Activated CD8-positive, alpha-beta memory T cell treated with anti-CD3 and anti-CD28 coated beads, Interleukin-2, amount 10 ng/mL, durations not matched to agents 7 days and 5 days (primary cell): ENCODE results near the gene PSD. TPM values are rescaled to one million over a fixed set of nuclear protein-coding genes. Genes with fewer than 3 reads are reported as not detected.

Source experiments
- ATAC-seq: fragments of 150-1000 bp; cut with Tn5 transposase; one replicate; pipeline ENCODE4 v1.10.0; 2021; ENCODE audit warnings: moderate library complexity
- CTCF ChIA-PET: fragments of 350-600 bp; sonication (Branson Sonifier 250); formaldehyde crosslinking; loops from one replicate; lab custom pipeline; 2021; ENCODE audit warnings: antibody characterized with exemption; lab: Charles Lee
- DNase-seq: peaks from one replicate; pipeline ENCODE4 v3.0.0-alpha.2; 2020
- H3K27ac Mint-ChIP-seq: one replicate; pipeline ENCODE4 v1.8.0; 2021; ENCODE audit warnings: mild to moderate bottlenecking, mixed read lengths
- H3K27me3 Mint-ChIP-seq: one replicate; pipeline ENCODE4 v1.8.0; 2021; ENCODE audit warnings: mixed read lengths
- H3K36me3 Mint-ChIP-seq: one replicate; pipeline ENCODE4 v1.8.0; 2021; ENCODE audit warnings: mild to moderate bottlenecking, mixed read lengths
- H3K4me1 Mint-ChIP-seq: one replicate; pipeline ENCODE4 v1.8.0; 2021; ENCODE audit warnings: mixed read lengths
- H3K4me3 Mint-ChIP-seq: one replicate; pipeline ENCODE4 v1.8.0; 2021; ENCODE audit warnings: mild to moderate bottlenecking, moderate library complexity, mixed read lengths
- H3K9me3 Mint-ChIP-seq: one replicate; pipeline ENCODE4 v1.8.0; 2022; ENCODE audit warnings: low read depth, mixed read lengths
- total RNA-seq, 2 experiments: library from RNA; stranded (reverse); gene quantifications; one replicate each; pipeline ENCODE4 v1.2.3, GENCODE V29; 2021

Gene PSD
- total RNA-seq, 2 experiments from 2014 or later, result 2.8 to 2.9 TPM

- H3K4me3 Mint-ChIP-seq, result no peak overlapping the region
- no peaks in the 10 kb centered on the region for H3K9me3 Mint-ChIP-seq
- H3K4me1 Mint-ChIP-seq, result peaks cover 44% of the 10 kb centered on the region
- CTCF ChIA-PET, result interaction anchor here (0.7 to 3.1 kb wide), 7 partner anchors 15 to 284 kb away, joined by 3 to 11 read pairs (median 5); partner anchors contain the start of gene FBXL15
- H3K36me3 Mint-ChIP-seq, result peaks cover 12% of the 10 kb centered on the region
- no peak for DNase-seq
- peak overlapping the region; percentile 71 for H3K27ac Mint-ChIP-seq
- ATAC-seq, result no peak
- H3K27me3 Mint-ChIP-seq, result no peaks in the 10 kb centered on the region
These were observed 34.9 kb upstream of the PSD start for GRCh38 chr10:102453502-102453901.

- peaks cover 12% of the 10 kb centered on the region for H3K36me3 Mint-ChIP-seq
- peak overlapping the region; percentile 2 for H3K4me3 Mint-ChIP-seq
- peak overlapping the region; percentile 78 for H3K27ac Mint-ChIP-seq
- DNase-seq, result peak; percentile 85
- H3K9me3 Mint-ChIP-seq, result no peaks in the 10 kb centered on the region
- H3K4me1 Mint-ChIP-seq, result peaks cover 45% of the 10 kb centered on the region
- ATAC-seq, result peak; percentile 46
- no peaks in the 10 kb centered on the region for H3K27me3 Mint-ChIP-seq
- CTCF ChIA-PET, result interaction anchor here (0.6 to 3.9 kb wide), 14 partner anchors 15 to 361 kb away, joined by 3 to 21 read pairs (median 4); partner anchors contain the start of genes FBXL15, NFKB2 and SUFU
These were observed 34.2 kb upstream of the PSD start for GRCh38 chr10:102452672-102453340.

GRCh38 chr10:102451105-102451969, 32.8 kb upstream of the PSD start, which contains the start of gene C10orf95:
TSS of gene C10orf95 (minus strand) at chr10:102451543. CDS start at chr10:102451093, 450 bp downstream.
- CTCF ChIA-PET, result interaction anchor here (0.6 to 3.9 kb wide), 16 partner anchors 10 to 225 kb away, joined by 3 to 23 read pairs (median 5); partner anchors contain the start of genes CUEDC2, FBXL15, NFKB2 and SUFU
- Mint-ChIP-seq H3K36me3 (peaks cover 12% of the 10 kb centered on the region), H3K27me3 (no peaks in the 10 kb centered on the region), H3K4me1 (peaks cover 45% of the 10 kb centered on the region), H3K27ac (peak within 1 kb of the TSS; percentile 78), H3K9me3 (no peaks in the 10 kb centered on the region), H3K4me3 (peak within 1 kb of the TSS; percentile 86)
- DNase-seq (peak; percentile 46), ATAC-seq (no peak)

GRCh38 chr10:102450374-102451104, 32.0 kb upstream of the PSD start:
- CTCF ChIA-PET, result interaction anchor here (0.6 to 3.9 kb wide), 18 partner anchors 11 to 299 kb away, joined by 3 to 23 read pairs (median 6); partner anchors contain the start of genes CUEDC2, FBXL15, NFKB2 and SUFU

GRCh38 chr10:102450124-102450373, 31.5 kb upstream of the PSD start:
- Mint-ChIP-seq H3K36me3 (peaks cover 6% of the 10 kb centered on the region), H3K27ac (peak overlapping the region; percentile 91), H3K4me3 (peak overlapping the region; percentile 86), H3K9me3 (no peaks in the 10 kb centered on the region), H3K27me3 (no peaks in the 10 kb centered on the region), H3K4me1 (peaks cover 39% of the 10 kb centered on the region)
- ATAC-seq (no peak), DNase-seq (no peak)
- CTCF ChIA-PET, result interaction anchor here (0.6 to 3.9 kb wide), 16 partner anchors 11 to 299 kb away, joined by 3 to 23 read pairs (median 6); partner anchors contain the start of genes CUEDC2, FBXL15, NFKB2 and SUFU

More at GRCh38 chr10:102450374-102451104, 32.0 kb upstream of the PSD start:
- Mint-ChIP-seq H3K4me3 (peak overlapping the region; percentile 86), H3K27ac (peak overlapping the region; percentile 91), H3K9me3 (no peaks in the 10 kb centered on the region), H3K4me1 (peaks cover 43% of the 10 kb centered on the region), H3K36me3 (peaks cover 9% of the 10 kb centered on the region), H3K27me3 (no peaks in the 10 kb centered on the region)
- ATAC-seq (peak; percentile 79), DNase-seq (peak; percentile 92)

- Mint-ChIP-seq H3K27ac (peak overlapping the region; percentile 91), H3K4me3 (peak overlapping the region; percentile 86), H3K27me3 (no peaks in the 10 kb centered on the region), H3K36me3 (peaks cover 8% of the 10 kb centered on the region), H3K4me1 (peaks cover 35% of the 10 kb centered on the region), H3K9me3 (no peaks in the 10 kb centered on the region)
- CTCF ChIA-PET, result interaction anchor here (0.6 to 3.9 kb wide), 14 partner anchors 12 to 219 kb away, joined by 3 to 23 read pairs (median 6); partner anchors contain the start of genes CUEDC2, FBXL15, NFKB2 and SUFU
- peak; percentile 72 for ATAC-seq
- peak; percentile 95 for DNase-seq
These were observed 30.9 kb upstream of the PSD start for GRCh38 chr10:102449321-102450123.

- no peak for ATAC-seq
- no peaks in the 10 kb centered on the region for H3K27me3 Mint-ChIP-seq
- H3K36me3 Mint-ChIP-seq, result peaks cover 2% of the 10 kb centered on the region
- peaks cover 10% of the 10 kb centered on the region for H3K4me1 Mint-ChIP-seq
- CTCF ChIA-PET, result interaction anchor here (1.9 kb wide), 1 partner anchor 9 kb away, joined by 6 read pairs; no protein-coding TSS in a partner anchor
- no peak overlapping the region for H3K27ac Mint-ChIP-seq
- DNase-seq, result no peak
- H3K4me3 Mint-ChIP-seq, result no peak overlapping the region
- no peaks in the 10 kb centered on the region for H3K9me3 Mint-ChIP-seq
These were observed 26.3 kb upstream of the PSD start for GRCh38 chr10:102444851-102445250.

- Mint-ChIP-seq H3K4me3 (no peak overlapping the region), H3K4me1 (peaks cover 40% of the 10 kb centered on the region), H3K36me3 (peaks cover 13% of the 10 kb centered on the region), H3K27ac (no peak overlapping the region), H3K9me3 (no peaks in the 10 kb centered on the region), H3K27me3 (no peaks in the 10 kb centered on the region)
- ATAC-seq (no peak), DNase-seq (no peak)
- CTCF ChIA-PET, result interaction anchor here (0.7 to 1.5 kb wide), 2 partner anchors 15 to 23 kb away, joined by 3 to 4 read pairs; no protein-coding TSS in a partner anchor
These were observed 19.8 kb upstream of the PSD start for GRCh38 chr10:102438374-102438773.

- no peak for DNase-seq
- Mint-ChIP-seq H3K27ac (peak overlapping the region; percentile 47), H3K4me3 (peak overlapping the region; percentile 80), H3K27me3 (no peaks in the 10 kb centered on the region), H3K4me1 (peaks cover 47% of the 10 kb centered on the region), H3K9me3 (no peaks in the 10 kb centered on the region), H3K36me3 (peaks cover 13% of the 10 kb centered on the region)
- CTCF ChIA-PET, result interaction anchor here (1.5 to 8.0 kb wide), 3 partner anchors 15 to 208 kb away, joined by 4 to 82 read pairs (median 5); partner anchors contain the start of gene FBXL15
- ATAC-seq, result no peak
These were observed 18.9 kb upstream of the PSD start for GRCh38 chr10:102437515-102437914.

GRCh38 chr10:102436312-102436711, 17.7 kb upstream of the PSD start:
- peak overlapping the region; percentile 89 for H3K27ac Mint-ChIP-seq
- H3K4me1 Mint-ChIP-seq, result peaks cover 52% of the 10 kb centered on the region
- DNase-seq (no peak), ATAC-seq (no peak)
- H3K36me3 Mint-ChIP-seq, result peaks cover 13% of the 10 kb centered on the region
- no peaks in the 10 kb centered on the region for H3K9me3 Mint-ChIP-seq
- H3K27me3 Mint-ChIP-seq, result no peaks in the 10 kb centered on the region
- peak overlapping the region; percentile 80 for H3K4me3 Mint-ChIP-seq
- CTCF ChIA-PET, result interaction anchor here (1.2 to 8.0 kb wide), 11 partner anchors 8 to 267 kb away, joined by 3 to 82 read pairs (median 5); partner anchors contain the start of genes ACTR1A, FBXL15 and SUFU

- no peaks in the 10 kb centered on the region for H3K27me3 Mint-ChIP-seq
- no peaks in the 10 kb centered on the region for H3K9me3 Mint-ChIP-seq
- H3K4me1 Mint-ChIP-seq, result peaks cover 54% of the 10 kb centered on the region
- CTCF ChIA-PET, result interaction anchor here (1.2 to 8.0 kb wide), 10 partner anchors 9 to 266 kb away, joined by 3 to 82 read pairs (median 5); partner anchors contain the start of genes FBXL15 and SUFU
- DNase-seq (peak; percentile 79), ATAC-seq (peak; percentile 24)
- peak overlapping the region; percentile 80 for H3K4me3 Mint-ChIP-seq
- peaks cover 13% of the 10 kb centered on the region for H3K36me3 Mint-ChIP-seq
- peak overlapping the region; percentile 89 for H3K27ac Mint-ChIP-seq
These were observed 17.1 kb upstream of the PSD start for GRCh38 chr10:102435529-102436233.
